ENCODE measurements around the gene SLC3A2.
"Not testable (repeated sequence)": the region's sequence is repeated elsewhere in the genome, so short reads cannot be mapped to it uniquely, and the experiment has no call there.

The SLC3A2 gene

DNA sequence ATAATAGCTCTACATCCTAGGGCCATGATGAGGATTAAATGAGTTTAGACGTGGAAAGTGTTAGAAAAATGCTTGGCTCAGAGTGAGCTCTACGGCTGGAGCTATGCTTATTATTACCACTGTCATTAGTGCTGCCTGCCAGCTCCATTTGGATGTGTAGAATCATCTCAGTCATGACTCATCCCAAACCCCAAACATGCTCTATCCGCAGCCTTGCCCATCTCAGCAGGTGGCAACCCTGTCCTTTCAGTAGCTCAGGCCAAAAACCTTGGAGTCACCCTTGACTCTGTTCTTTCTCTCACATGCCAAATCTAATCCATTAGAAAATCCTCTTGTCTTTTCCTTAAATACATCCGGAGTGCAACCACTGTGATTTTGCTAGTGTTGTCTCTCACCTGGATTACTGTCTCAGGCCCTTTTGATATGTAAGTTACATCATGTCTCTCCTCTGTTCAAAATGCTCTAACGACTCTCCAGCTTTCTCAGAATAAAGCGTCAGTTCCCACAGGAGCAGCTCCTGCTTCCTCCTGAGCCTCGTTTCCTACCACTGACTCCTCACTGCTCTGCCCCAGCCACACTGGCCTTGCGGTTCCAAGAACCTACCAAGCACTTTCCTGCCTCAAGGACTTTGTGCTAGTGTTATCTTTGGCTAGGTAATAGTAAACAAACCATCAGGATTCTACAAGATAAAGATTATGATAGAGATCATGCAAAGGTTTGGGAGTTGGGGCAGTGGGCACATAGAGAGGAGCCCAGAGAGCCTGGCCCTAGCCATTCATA is 51.0 kb downstream of the SLC3A2 start:
- no peak for DNase-seq

DNA sequence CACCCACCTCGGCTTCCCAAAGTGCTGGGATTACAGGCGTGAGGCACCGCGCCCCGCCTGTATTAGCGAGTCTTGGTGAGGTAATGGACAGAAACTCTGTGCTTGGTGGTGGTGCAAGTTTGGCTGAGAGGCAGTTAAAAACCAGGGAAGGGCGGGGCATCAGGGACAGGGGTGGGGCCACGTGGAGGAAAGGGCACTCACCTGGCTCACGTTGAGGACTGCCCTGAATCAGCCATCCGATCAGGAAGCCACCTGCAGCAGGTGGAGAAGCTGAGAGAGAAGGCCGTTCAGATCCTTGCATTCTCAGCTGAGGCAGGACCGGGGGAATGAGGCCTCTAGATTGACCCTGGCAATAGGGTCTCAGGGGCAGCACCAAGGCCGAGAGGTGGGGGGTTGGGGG is 52.6 kb downstream of the SLC3A2 start:
- DNase-seq, result no peak

DNA sequence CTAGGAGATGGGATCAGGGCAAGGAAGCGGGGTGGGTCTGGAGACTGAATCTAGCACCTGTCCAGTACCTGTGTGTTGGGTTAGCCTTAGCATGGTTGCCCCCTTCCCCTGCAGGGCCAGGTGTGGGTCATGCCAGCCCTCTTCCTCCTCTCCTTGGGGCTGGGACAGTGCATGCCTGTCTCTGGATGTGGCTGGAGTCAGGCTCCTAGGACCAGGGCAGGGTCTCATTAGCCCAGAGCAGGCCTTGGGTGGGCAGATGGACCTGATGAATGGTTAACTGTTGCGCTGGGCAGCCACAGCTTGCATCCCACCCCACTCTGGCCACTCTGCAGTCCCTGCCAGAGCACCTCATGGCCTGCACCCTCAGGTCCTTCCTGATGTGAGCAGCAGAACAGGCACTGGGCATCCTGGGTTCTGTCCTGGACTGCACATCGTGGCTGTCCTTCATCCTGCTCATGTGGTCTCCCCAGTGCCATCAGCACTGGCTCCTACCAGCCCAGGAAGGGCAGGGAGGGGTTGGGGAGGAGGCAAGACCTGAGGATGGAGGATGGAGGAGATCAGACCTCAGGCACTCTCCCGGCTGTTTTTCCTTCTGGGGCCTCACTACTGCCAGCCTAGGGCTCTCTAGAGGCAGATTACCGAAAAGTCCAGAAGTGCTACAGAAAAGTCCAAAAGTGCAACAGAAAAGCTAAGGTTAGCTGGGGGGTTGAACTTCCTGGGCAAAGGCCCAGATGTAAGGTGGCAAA is 53.2 kb downstream of the SLC3A2 start:
- DNase-seq, result no peak

DNA sequence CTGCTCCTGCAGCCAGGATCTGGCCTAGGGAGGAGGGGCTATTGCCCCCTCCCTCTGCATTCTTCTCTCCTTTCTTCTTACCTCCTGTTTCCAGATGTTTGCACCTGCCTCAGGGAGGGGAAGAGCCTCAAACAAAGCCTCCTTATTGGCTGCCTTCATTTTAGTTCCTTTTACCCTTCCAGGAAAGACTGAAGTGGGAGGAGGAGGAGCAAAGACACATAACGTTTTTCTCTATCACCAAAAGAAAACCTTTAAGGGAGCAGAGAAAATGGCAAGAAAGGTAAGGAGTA is 53.7 kb downstream of the SLC3A2 start:
- DNase-seq, result no peak

- not testable (repeated sequence) for DNase-seq
These were observed 56.8 kb downstream of the SLC3A2 start for GRCh38 chr11:62937528-62937927.

Measured in NCI-H1417 (cell line).